Calu3 (cell line): ENCODE data around the gene SPRR2D. TPM values are rescaled to one million over a fixed set of nuclear protein-coding genes. Genes with fewer than 3 reads are reported as not detected.
"Not testable (repeated sequence)": the region's sequence is repeated elsewhere in the genome, so short reads cannot be mapped to it uniquely, and the experiment has no call there.

ENCODE experiments used
- BruUV-seq: library from RNA; stranded (reverse); fragments of 400-500 nt; replicated peaks from 2 replicates; lab custom pipeline; 2021; lab: Mats Ljungman, UMichigan
- CTCF ChIA-PET: fragments of 300-600 bp; sonication (Branson Sonifier 250); formaldehyde crosslinking; loops from one replicate; lab custom pipeline; 2022; ENCODE audit warnings: antibody characterized with exemption; lab: Charles Lee
- DNase-seq: peaks from one replicate; pipeline ENCODE4 v3.0.0; 2022
- H3K27ac Mint-ChIP-seq: one replicate; pipeline ENCODE4 v1.8.0; 2022; ENCODE audit warnings: mixed read lengths; ENCODE audit not compliant: unreplicated experiment
- H3K27me3 Mint-ChIP-seq: one replicate; pipeline ENCODE4 v1.8.0; 2022; ENCODE audit warnings: mixed read lengths; ENCODE audit not compliant: unreplicated experiment
- H3K36me3 Mint-ChIP-seq: one replicate; pipeline ENCODE4 v1.8.0; 2022; ENCODE audit warnings: mild to moderate bottlenecking, moderate library complexity, mixed read lengths; ENCODE audit not compliant: insufficient read depth, unreplicated experiment
- H3K4me1 Mint-ChIP-seq: one replicate; pipeline ENCODE4 v1.8.0; 2022; ENCODE audit warnings: mild to moderate bottlenecking, low read depth, mixed read lengths; ENCODE audit not compliant: unreplicated experiment
- H3K4me3 Mint-ChIP-seq: one replicate; pipeline ENCODE4 v1.8.0; 2022; ENCODE audit warnings: mild to moderate bottlenecking, low read depth, moderate library complexity, mixed read lengths; ENCODE audit not compliant: unreplicated experiment
- H3K9me3 Mint-ChIP-seq: one replicate; pipeline ENCODE4 v1.8.0; 2022; ENCODE audit warnings: low read depth, mixed read lengths; ENCODE audit not compliant: unreplicated experiment
- intact Hi-C: fragments of 100-400 bp; cut with micrococcal nuclease; formaldehyde crosslinking; loops from one replicate; pipeline ENCODE4 v1.10.0; 2022; ENCODE audit not compliant: unreplicated experiment
- total RNA-seq: library from RNA; stranded (reverse); gene quantifications from 2 replicates; pipeline ENCODE4 v1.2.3, GENCODE V29; 2022
- TF ChIP-seq, protein P1 (sequence below): fragments of 200-600 bp; IDR thresholded peaks from one replicate; pipeline ENCODE4 v1.8.0; 2022; ENCODE audit warnings: antibody characterized with exemption; ENCODE audit not compliant: unreplicated experiment

Gene SPRR2D
- total RNA-seq, 1 experiment from 2014 or later = not detected

DNA sequence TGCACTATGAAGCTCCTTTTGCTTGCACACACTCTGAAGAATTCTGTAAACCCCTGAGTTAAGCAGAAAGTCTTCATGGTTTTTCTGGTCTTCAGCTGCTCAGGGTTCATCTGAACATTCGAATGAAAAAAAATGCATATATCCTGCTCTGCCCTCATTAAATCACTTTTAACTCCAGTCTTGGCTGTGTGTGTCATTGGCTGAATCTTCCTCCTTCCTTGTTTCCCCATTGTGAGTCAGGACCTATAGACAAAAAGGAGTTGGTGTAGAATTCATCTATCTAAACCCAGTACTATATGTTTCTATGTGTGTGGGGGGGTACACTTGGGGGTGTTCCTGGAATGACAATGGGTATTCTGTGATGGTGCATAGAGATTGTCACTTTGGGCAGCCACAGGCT lies 16.5 kb downstream of the SPRR2D start:
- Mint-ChIP-seq H3K27ac (no peak overlapping the region), H3K9me3 (peaks cover 2% of the 10 kb centered on the region), H3K4me1 (no peaks in the 10 kb centered on the region), H3K27me3 (peaks cover 6% of the 10 kb centered on the region), H3K36me3 (no peaks in the 10 kb centered on the region), H3K4me3 (no peak overlapping the region)
- CTCF ChIA-PET = no interaction called here
- DNase-seq = no peak
- no TSS peak for BruUV-seq
- intact Hi-C loops = no loop called here
- TF ChIP-seq, protein P1, sequence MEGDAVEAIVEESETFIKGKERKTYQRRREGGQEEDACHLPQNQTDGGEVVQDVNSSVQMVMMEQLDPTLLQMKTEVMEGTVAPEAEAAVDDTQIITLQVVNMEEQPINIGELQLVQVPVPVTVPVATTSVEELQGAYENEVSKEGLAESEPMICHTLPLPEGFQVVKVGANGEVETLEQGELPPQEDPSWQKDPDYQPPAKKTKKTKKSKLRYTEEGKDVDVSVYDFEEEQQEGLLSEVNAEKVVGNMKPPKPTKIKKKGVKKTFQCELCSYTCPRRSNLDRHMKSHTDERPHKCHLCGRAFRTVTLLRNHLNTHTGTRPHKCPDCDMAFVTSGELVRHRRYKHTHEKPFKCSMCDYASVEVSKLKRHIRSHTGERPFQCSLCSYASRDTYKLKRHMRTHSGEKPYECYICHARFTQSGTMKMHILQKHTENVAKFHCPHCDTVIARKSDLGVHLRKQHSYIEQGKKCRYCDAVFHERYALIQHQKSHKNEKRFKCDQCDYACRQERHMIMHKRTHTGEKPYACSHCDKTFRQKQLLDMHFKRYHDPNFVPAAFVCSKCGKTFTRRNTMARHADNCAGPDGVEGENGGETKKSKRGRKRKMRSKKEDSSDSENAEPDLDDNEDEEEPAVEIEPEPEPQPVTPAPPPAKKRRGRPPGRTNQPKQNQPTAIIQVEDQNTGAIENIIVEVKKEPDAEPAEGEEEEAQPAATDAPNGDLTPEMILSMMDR = no peak

DNA sequence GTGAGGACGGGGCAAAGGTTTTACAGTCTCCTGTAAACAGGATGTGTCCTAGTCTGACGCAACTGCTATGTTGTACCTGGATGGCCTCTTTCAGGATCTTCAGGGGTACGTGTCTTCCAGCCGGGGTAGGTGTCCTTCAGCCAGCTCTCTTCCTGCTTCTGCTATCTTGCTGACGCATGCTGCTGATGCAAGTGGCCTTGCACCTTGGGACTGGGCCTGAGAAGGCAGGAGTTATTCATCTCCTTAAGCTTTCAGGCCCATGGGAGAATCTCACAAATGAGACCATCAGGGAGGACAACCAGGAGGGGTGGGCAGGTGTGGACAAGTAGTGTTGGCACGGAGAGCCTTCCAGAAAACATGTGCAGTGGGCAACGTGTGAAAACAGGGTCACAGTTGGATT lies 17.8 kb downstream of the SPRR2D start:
- Mint-ChIP-seq H3K4me1 (no peaks in the 10 kb centered on the region), H3K27me3 (peaks cover 12% of the 10 kb centered on the region), H3K27ac (no peak overlapping the region), H3K36me3 (no peaks in the 10 kb centered on the region), H3K4me3 (no peak overlapping the region), H3K9me3 (peaks cover 3% of the 10 kb centered on the region)
- no peak for DNase-seq
- TF ChIP-seq, protein P1 = no peak
- BruUV-seq = no TSS peak
- CTCF ChIA-PET = no interaction called here
- intact Hi-C loops = no loop called here

DNA sequence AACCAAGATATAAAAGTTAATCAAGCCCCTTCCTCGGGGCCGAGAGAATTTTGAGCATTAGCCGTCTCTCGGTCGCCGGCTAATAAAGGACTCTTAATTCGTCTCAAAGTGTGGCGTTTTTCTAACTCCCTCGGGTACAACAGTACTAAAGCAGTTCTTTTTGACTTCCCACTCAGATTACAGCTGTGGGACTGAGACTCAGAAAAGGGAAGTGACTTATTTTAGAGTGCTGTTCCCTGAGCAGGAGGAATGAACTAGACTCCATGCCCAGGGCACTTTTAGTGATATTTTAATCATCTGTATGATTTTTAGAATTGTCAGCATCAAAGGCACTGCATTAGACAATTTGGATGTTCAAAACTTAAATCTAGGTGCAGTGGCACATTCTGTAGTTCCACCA lies 18.6 kb downstream of the SPRR2D start:
- H3K36me3 Mint-ChIP-seq, H3K4me3 Mint-ChIP-seq, DNase-seq, H3K9me3 Mint-ChIP-seq, intact Hi-C loops, BruUV-seq, H3K4me1 Mint-ChIP-seq, H3K27ac Mint-ChIP-seq: not testable (repeated sequence)
- CTCF ChIA-PET = interaction anchor here (1.5 kb wide), 1 partner anchor 10 kb away, joined by 3 read pairs; no protein-coding TSS in a partner anchor
- H3K27me3 Mint-ChIP-seq = peaks cover 12% of the 10 kb centered on the region

DNA sequence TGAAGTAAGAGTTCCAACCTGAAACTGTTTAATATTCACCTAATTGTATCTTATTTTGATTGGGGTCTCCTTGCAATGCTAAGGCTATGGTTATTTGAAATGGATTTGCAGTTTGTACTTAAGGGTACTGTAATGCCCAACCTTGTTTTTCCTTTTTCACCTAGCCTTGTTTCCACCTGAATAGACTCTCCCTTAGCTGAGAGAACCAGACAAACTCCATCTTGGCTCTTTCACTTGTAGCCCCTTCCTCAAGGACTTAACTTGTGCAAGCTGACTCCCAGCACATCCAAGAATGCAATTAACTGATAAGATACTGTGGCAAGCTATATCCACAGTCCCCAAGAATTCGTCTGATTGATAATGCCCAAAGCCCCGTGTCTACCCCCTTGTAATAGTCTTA lies 19.1 kb downstream of the SPRR2D start:
- H3K4me3 Mint-ChIP-seq, H3K9me3 Mint-ChIP-seq, DNase-seq, H3K27ac Mint-ChIP-seq, BruUV-seq, H3K36me3 Mint-ChIP-seq, intact Hi-C loops, H3K4me1 Mint-ChIP-seq: not testable (repeated sequence)
- H3K27me3 Mint-ChIP-seq = peaks cover 12% of the 10 kb centered on the region
- CTCF ChIA-PET = interaction anchor here (1.5 kb wide), 1 partner anchor 11 kb away, joined by 3 read pairs; no protein-coding TSS in a partner anchor

DNA sequence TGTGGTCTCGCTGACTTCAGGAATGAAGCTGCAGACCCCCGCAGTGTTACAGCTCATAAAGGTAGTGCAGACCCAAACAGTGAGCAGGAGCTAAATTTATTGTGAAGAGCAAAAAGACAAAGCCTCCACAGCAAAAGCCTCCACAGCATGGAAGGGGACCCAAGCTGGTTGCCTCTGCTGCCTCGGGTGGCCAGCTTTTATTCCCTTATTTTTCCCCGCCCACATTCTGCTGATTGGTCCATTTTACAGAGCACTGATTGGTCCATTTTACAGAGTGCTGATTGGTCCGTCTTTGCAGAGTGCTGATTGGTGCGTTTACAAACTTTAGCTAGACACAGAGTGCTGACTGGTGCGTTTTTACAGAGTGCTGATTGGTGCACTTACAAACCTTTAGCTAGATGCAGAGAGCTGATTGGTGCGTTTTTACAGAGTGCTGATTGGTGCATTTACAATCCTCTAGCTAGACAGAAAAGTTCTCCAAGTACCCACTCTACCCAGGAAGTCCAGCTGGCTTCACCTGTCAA lies 29.6 kb downstream of the SPRR2D start:
- H3K36me3 Mint-ChIP-seq, BruUV-seq, intact Hi-C loops, H3K9me3 Mint-ChIP-seq, DNase-seq, CTCF ChIA-PET, H3K4me3 Mint-ChIP-seq, H3K27me3 Mint-ChIP-seq, H3K27ac Mint-ChIP-seq, H3K4me1 Mint-ChIP-seq: not testable (repeated sequence)

DNA sequence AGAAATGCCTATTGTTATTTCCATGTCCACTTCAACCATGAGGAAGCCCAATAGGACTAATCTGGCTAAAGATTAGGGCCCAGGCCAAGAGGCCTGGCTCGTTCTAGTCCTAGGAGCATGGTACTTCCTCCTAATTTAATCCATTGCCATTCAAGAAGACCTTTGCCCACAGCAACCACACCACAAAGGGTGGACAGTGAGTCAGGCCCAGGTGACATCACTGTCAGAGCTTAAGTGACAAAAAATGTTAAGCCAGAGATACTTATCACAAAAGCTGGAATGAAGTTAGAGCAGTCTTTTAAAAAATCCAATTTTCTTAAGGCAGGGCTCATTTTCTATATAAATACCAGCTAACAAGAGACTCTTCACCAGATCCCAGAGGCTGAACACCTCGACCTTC lies 39.5 kb downstream of the SPRR2D start, which contains the start of gene SPRR3:
TSS of gene SPRR3 (plus strand) at position 368 of the 400 bp plus-strand sequence. CDS start 1,272 bp downstream, outside the sequence.
- Mint-ChIP-seq H3K4me1 (peaks cover 72% of the 10 kb centered on the region), H3K27ac (peak within 1 kb of the TSS; percentile 90), H3K4me3 (no peak within 1 kb of the TSS), H3K9me3 (peaks cover 7% of the 10 kb centered on the region), H3K27me3 (no peaks in the 10 kb centered on the region), H3K36me3 (peaks cover 11% of the 10 kb centered on the region)
- intact Hi-C loops = no loop called here
- peak; percentile 66 for DNase-seq
- TF ChIP-seq, protein P1 = no peak
- CTCF ChIA-PET = no interaction called here
- no TSS peak for BruUV-seq
